ENCODE data around the gene PAIP2.
A peak's percentile ranks its signal among the peaks of the same experiment; 100 is the strongest.
"Not testable (repeated sequence)": the region's sequence is repeated elsewhere in the genome, so short reads cannot be mapped to it uniquely, and the experiment has no call there.

The PAIP2 gene

DNA sequence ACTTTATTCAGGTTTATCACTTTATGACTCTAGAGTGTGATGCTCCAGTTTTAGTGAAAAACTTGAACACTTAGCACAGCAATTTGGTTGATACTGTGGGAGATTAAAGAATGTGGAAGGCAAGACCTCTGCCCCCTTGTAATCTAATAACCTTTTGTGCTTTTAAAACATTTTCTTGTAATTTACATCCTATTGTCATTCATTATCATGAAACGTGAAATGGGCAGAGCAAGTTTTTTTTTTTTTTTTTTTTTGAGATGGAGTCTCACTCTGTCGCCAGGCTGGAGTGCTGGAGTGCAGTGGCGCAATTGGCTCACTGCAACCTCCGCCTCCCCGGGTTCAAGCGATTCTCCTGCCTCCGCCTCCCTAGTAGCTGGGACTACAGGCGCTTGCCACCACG is 1.8 kb downstream of the PAIP2 start:
- H3K27me3 ChIP-seq (ENCODE audit: control insufficient read depth, insufficient read depth, low read length) = no peaks in the 10 kb centered on the region
- H3K9ac ChIP-seq (ENCODE audit: low read length) = no peak overlapping the region
- H3K4me3 ChIP-seq (ENCODE audit: low read length) = peak overlapping the region; percentile 86
- no peak overlapping the region for H3K27ac ChIP-seq (ENCODE audit: low read depth, low read length)
- no peaks in the 10 kb centered on the region for H3K36me3 ChIP-seq (ENCODE audit: control insufficient read depth, insufficient read depth, low read length)
- peaks cover 10% of the 10 kb centered on the region for H3K4me1 ChIP-seq (ENCODE audit: control insufficient read depth, insufficient read depth, low read length)

DNA sequence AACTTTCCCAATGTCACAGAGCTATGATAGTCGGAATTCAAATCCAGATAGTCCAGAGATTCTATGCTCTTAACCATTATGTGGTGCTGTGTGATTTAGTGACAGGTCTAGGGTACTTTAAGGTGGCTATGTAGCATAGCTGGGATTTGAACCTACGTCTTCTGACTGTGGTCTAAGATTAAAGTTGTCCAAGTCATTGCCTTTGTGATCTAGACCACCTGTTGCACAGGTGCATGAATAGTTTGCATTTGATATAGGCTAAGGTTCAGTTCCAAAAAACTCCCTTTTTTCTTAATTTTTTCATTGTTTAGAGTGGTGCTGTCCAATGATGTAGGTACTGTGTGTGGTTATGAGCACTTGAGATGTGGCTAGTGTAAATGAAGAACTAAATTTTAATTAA is 2.5 kb downstream of the PAIP2 start:
- H3K27ac ChIP-seq (ENCODE audit: low read depth, low read length) = no peak overlapping the region
- no peaks in the 10 kb centered on the region for H3K27me3 ChIP-seq (ENCODE audit: control insufficient read depth, insufficient read depth, low read length)
- H3K4me1 ChIP-seq (ENCODE audit: control insufficient read depth, insufficient read depth, low read length) = peaks cover 10% of the 10 kb centered on the region
- H3K36me3 ChIP-seq (ENCODE audit: control insufficient read depth, insufficient read depth, low read length) = no peaks in the 10 kb centered on the region
- no peak overlapping the region for H3K4me3 ChIP-seq (ENCODE audit: low read length)
- H3K9ac ChIP-seq (ENCODE audit: low read length) = no peak overlapping the region

DNA sequence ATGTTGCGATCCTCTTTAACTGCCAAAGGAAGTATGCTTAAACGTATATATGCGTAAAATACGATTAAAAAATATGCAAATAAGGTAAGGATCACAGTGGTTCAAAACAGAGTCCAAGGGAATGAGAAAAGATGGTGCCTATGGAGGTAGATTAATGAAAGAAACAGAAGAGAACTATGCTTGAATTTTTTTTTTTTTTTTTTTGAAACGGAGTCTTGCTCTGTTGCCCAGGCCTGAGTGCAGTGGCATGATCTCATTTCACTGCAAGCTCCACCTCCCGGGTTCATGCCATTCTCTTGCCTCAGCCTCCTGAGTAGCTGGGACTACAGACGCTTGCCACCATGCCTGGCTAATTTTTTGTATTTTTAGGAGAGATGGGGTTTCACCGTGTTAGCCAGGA is 3.8 kb downstream of the PAIP2 start:
- H3K27me3 ChIP-seq (ENCODE audit: control insufficient read depth, insufficient read depth, low read length); H3K27ac ChIP-seq (ENCODE audit: low read depth, low read length); H3K9ac ChIP-seq (ENCODE audit: low read length); H3K36me3 ChIP-seq (ENCODE audit: control insufficient read depth, insufficient read depth, low read length); H3K4me1 ChIP-seq (ENCODE audit: control insufficient read depth, insufficient read depth, low read length); H3K4me3 ChIP-seq (ENCODE audit: low read length): not testable (repeated sequence)

DNA sequence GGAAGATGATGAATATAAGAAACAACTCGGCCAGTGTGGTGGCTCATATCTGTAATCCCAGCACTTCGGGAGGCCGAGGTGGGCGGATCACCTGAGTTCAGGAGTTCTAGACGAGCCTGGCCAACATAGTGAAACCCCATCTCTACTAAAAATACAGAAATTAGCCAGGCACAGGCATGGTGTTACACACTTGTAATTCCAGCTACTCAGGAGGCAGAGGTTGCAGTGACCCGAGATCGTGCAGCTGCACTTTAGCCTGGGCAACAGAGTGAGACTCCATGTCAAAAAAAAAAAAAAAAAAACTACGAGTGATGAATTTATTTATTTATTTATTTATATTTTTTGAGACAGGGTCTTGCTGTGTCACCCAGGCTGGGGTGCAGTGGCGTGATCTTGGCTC is 6.2 kb downstream of the PAIP2 start:
- H3K9ac ChIP-seq (ENCODE audit: low read length); H3K27ac ChIP-seq (ENCODE audit: low read depth, low read length); H3K27me3 ChIP-seq (ENCODE audit: control insufficient read depth, insufficient read depth, low read length); H3K36me3 ChIP-seq (ENCODE audit: control insufficient read depth, insufficient read depth, low read length); H3K4me3 ChIP-seq (ENCODE audit: low read length); H3K4me1 ChIP-seq (ENCODE audit: control insufficient read depth, insufficient read depth, low read length): not testable (repeated sequence)

DNA sequence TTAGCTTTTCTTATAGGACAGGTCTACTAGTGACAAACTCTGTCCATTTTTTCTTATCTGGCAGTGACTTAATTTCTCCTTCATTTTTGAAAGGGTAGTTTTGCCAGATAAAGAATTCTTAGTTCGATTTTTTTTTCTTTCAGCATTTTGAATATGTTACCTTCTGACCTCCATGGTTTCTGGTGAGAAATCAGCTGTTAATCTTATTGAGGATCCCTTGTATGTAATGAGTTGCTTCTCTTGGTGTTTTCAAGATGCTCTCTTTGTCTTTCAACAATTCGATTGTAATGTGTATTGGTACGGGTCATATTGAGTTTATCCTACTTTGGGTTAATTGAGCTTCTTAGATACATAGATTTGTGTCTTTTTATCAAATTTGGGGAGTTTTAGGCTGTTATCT is 12.5 kb downstream of the PAIP2 start:
- H3K27ac ChIP-seq (ENCODE audit: low read depth, low read length) = no peak overlapping the region

DNA sequence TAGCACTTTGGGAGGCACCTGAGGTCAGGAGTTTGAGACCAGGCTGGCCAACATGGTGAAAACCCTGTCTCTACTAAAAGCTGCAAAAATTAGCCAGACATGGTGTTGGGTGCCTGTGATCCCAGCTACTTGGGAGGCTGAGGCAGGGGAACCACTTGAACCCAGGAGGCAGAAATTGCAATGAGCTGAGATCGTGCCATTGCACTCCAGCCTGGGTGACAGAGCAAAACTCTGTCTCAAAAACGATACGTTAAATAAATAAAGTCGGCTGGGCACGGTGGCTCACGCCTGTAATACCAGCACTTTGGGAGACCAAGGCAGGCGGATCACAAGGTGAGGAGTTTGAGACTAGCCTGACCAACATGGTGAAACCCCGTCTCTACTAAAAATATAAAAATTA is 14.2 kb downstream of the PAIP2 start:
- not testable (repeated sequence) for H3K27me3 ChIP-seq (ENCODE audit: control insufficient read depth, insufficient read depth, low read length); H3K4me1 ChIP-seq (ENCODE audit: control insufficient read depth, insufficient read depth, low read length); H3K36me3 ChIP-seq (ENCODE audit: control insufficient read depth, insufficient read depth, low read length); H3K27ac ChIP-seq (ENCODE audit: low read depth, low read length); H3K4me3 ChIP-seq (ENCODE audit: low read length); H3K9ac ChIP-seq (ENCODE audit: low read length)

More for the DNA sequence above, 12.5 kb downstream of the PAIP2 start:
- Histone ChIP-seq H3K4me3 (ENCODE audit: low read length) (no peak overlapping the region), H3K9ac (ENCODE audit: low read length) (no peak overlapping the region), H3K27me3 (ENCODE audit: control insufficient read depth, insufficient read depth, low read length) (no peaks in the 10 kb centered on the region), H3K4me1 (ENCODE audit: control insufficient read depth, insufficient read depth, low read length) (no peaks in the 10 kb centered on the region), H3K36me3 (ENCODE audit: control insufficient read depth, insufficient read depth, low read length) (no peaks in the 10 kb centered on the region)

DNA sequence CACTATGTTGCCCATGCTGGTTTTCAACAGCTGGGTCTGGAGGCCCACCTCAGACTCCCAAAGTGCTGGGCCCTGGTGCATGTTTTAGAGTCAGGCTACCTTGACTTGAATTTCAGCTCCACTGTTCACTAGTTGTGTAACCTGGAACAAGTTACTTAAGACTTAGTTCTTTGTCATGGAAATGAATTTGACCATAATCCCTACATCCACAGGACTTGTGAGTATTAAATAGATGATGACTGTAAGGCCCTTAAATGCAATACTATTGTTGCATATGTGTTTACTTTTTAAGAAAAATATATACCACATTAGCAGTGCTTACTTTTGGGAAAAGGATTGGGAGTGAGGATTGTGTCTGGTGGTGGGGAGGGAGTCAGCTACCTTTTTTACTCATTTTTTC is 16.4 kb downstream of the PAIP2 start:
- Histone ChIP-seq H3K27ac (ENCODE audit: low read depth, low read length) (no peak overlapping the region), H3K4me1 (ENCODE audit: control insufficient read depth, insufficient read depth, low read length) (no peaks in the 10 kb centered on the region), H3K4me3 (ENCODE audit: low read length) (no peak overlapping the region), H3K9ac (ENCODE audit: low read length) (no peak overlapping the region), H3K36me3 (ENCODE audit: control insufficient read depth, insufficient read depth, low read length) (no peaks in the 10 kb centered on the region), H3K27me3 (ENCODE audit: control insufficient read depth, insufficient read depth, low read length) (no peaks in the 10 kb centered on the region)

DNA sequence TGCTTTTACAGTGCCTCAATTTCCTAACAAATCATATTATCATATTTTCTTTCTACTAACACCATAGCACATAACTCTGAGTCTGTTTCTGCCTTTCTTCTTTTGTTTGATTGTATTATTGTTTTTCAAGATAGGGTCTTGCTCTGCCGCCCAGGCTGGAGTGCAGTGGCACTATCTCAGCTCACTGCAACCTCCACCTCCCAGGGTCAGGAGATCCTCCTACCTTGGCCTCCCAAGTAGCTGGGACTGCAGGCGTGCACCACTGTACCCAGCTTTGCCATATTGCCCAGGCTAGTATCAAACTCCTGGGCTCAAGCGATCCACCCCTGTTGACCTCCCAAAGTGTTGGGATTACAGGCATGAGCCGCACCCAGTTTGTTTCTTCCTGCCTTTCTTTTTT is 18.7 kb downstream of the PAIP2 start:
- H3K4me3 ChIP-seq (ENCODE audit: low read length) = no peak overlapping the region
- H3K27ac ChIP-seq (ENCODE audit: low read depth, low read length) = no peak overlapping the region
- H3K36me3 ChIP-seq (ENCODE audit: control insufficient read depth, insufficient read depth, low read length) = peaks cover 12% of the 10 kb centered on the region

DNA sequence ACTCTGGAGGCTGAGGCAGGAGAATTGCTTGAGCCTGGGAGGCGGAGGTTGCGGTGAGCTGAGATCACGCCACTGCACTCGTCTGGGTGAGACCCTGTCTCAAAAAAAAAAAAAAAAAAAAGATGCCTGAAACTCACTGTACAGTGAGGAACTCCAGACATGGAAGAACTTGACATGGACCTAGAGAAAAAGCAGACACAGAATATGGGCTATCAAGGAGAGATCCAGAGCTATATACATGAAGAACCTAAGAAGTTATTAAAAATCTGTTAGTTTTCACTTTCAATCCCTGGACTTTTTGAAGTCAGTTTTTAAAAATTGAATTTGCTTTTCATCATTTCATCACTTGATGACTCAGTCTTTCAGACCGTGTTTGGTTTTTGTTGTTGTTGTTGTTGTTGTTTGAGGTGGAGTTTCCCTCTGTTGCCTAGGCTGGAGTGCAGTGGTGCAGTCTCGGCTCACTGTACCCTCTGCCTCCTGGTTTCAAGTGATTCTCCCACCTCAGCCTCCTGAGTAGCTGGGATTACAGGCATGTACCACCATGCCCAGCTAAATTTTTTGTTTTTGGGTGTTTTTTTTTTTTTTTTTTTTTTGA is 20.3 kb downstream of the PAIP2 start:
- Histone ChIP-seq H3K4me1 (ENCODE audit: control insufficient read depth, insufficient read depth, low read length) (no peaks in the 10 kb centered on the region), H3K36me3 (ENCODE audit: control insufficient read depth, insufficient read depth, low read length) (peaks cover 12% of the 10 kb centered on the region), H3K27ac (ENCODE audit: low read depth, low read length) (no peak overlapping the region), H3K9ac (ENCODE audit: low read length) (no peak overlapping the region), H3K4me3 (ENCODE audit: low read length) (no peak overlapping the region), H3K27me3 (ENCODE audit: control insufficient read depth, insufficient read depth, low read length) (no peaks in the 10 kb centered on the region)

More for the DNA sequence above, 18.7 kb downstream of the PAIP2 start:
- H3K4me1 ChIP-seq (ENCODE audit: control insufficient read depth, insufficient read depth, low read length) = no peaks in the 10 kb centered on the region
- H3K9ac ChIP-seq (ENCODE audit: low read length) = no peak overlapping the region
- H3K27me3 ChIP-seq (ENCODE audit: control insufficient read depth, insufficient read depth, low read length) = no peaks in the 10 kb centered on the region

DNA sequence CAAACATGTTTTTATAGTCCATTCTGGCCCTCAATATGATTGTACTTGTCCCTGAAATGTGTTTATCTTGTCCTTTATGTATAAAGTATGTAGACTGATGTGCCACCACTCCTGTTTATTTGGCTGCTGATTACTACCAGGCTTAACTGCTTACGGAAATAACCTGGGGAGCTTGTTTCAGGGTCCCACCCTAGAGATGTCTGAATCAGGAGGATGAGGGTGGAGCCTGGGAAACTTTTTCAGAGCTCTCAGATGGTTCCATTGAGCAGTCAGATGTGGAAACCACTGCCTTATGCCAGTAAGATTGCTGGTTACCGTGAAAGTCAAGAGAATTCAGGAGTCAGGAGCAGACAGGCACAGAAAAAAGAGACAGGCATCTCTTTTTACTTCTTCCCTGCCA is 22.3 kb downstream of the PAIP2 start:
- no peak overlapping the region for H3K27ac ChIP-seq (ENCODE audit: low read depth, low read length)
- no peaks in the 10 kb centered on the region for H3K4me1 ChIP-seq (ENCODE audit: control insufficient read depth, insufficient read depth, low read length)
- H3K27me3 ChIP-seq (ENCODE audit: control insufficient read depth, insufficient read depth, low read length) = no peaks in the 10 kb centered on the region
- no peak overlapping the region for H3K4me3 ChIP-seq (ENCODE audit: low read length)
- no peak overlapping the region for H3K9ac ChIP-seq (ENCODE audit: low read length)
- H3K36me3 ChIP-seq (ENCODE audit: control insufficient read depth, insufficient read depth, low read length) = peaks cover 12% of the 10 kb centered on the region

DNA sequence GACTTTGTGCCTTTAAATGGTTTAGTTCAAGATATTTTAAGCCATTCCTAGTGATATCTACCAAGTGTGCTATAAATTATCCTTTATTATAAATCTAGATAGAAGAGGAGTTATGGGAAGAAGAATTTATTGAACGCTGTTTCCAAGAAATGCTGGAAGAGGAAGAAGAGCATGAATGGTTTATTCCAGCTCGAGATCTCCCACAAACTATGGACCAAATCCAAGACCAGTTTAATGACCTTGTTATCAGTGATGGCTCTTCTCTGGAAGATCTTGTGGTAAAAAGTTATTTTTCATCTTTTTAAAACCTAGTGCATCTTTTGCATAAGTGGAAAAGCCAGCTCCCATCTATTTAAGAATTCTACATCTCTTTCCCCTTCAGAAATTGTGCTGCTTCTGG is 22.8 kb downstream of the PAIP2 start:
- no peak overlapping the region for H3K4me3 ChIP-seq (ENCODE audit: low read length)
- H3K4me1 ChIP-seq (ENCODE audit: control insufficient read depth, insufficient read depth, low read length) = no peaks in the 10 kb centered on the region
- no peak overlapping the region for H3K27ac ChIP-seq (ENCODE audit: low read depth, low read length)
- no peaks in the 10 kb centered on the region for H3K27me3 ChIP-seq (ENCODE audit: control insufficient read depth, insufficient read depth, low read length)
- H3K36me3 ChIP-seq (ENCODE audit: control insufficient read depth, insufficient read depth, low read length) = peaks cover 12% of the 10 kb centered on the region
- no peak overlapping the region for H3K9ac ChIP-seq (ENCODE audit: low read length)

DNA sequence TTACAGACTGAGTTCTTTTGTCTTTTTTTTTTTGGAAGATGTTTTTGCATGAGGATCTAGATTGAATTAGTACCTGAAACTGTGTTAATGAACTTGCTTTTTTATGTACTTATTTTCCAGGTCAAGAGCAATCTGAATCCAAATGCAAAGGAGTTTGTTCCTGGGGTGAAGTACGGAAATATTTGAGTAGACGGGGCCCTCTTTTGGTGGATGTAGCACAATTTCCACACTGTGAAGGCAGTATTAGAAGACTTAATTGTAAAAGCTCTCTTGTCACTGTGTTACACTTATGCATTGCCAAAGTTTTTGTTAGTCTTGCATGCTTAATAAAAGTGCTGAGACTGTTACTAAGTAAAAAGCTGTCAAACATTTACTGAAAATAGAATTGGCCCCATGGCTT is 27.0 kb downstream of the PAIP2 start:
- Histone ChIP-seq H3K4me1 (ENCODE audit: control insufficient read depth, insufficient read depth, low read length) (peaks cover 2% of the 10 kb centered on the region), H3K27ac (ENCODE audit: low read depth, low read length) (no peak overlapping the region), H3K36me3 (ENCODE audit: control insufficient read depth, insufficient read depth, low read length) (peaks cover 13% of the 10 kb centered on the region), H3K4me3 (ENCODE audit: low read length) (no peak overlapping the region), H3K9ac (ENCODE audit: low read length) (no peak overlapping the region), H3K27me3 (ENCODE audit: control insufficient read depth, insufficient read depth, low read length) (no peaks in the 10 kb centered on the region)

DNA sequence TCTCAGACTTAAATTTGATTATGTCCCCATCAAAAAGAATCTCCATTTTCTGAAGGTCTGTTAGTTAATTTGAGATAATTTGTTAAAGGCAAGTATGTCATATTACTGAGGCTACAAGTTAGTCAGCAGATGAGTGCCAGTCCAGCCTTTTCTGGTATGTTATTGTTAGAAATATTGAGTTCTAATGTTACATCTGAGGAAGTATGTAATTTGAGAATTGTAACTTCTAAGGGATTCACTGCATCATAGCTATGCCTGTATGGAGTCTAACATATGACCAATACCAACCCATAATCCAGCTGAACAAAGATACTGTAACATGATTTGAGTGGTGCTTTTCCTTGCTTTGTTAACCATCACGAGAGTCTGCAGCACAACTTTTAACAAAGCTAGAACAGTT is 27.5 kb downstream of the PAIP2 start:
- H3K36me3 ChIP-seq (ENCODE audit: control insufficient read depth, insufficient read depth, low read length) = peaks cover 7% of the 10 kb centered on the region

More for the DNA sequence above, 27.5 kb downstream of the PAIP2 start:
- Histone ChIP-seq H3K27ac (ENCODE audit: low read depth, low read length) (no peak overlapping the region), H3K4me3 (ENCODE audit: low read length) (no peak overlapping the region), H3K27me3 (ENCODE audit: control insufficient read depth, insufficient read depth, low read length) (no peaks in the 10 kb centered on the region), H3K4me1 (ENCODE audit: control insufficient read depth, insufficient read depth, low read length) (peaks cover 2% of the 10 kb centered on the region), H3K9ac (ENCODE audit: low read length) (no peak overlapping the region)
